ENCODE data around the gene ARL6IP4. TPM values are rescaled to one million over a fixed set of nuclear protein-coding genes. Genes with fewer than 3 reads are reported as not detected.
A peak's percentile ranks its signal among the peaks of the same experiment; 100 is the strongest.

The ARL6IP4 gene
- total RNA-seq, 6 donors from 2014 or later: 163 to 248 (median 187) TPM

DNA sequence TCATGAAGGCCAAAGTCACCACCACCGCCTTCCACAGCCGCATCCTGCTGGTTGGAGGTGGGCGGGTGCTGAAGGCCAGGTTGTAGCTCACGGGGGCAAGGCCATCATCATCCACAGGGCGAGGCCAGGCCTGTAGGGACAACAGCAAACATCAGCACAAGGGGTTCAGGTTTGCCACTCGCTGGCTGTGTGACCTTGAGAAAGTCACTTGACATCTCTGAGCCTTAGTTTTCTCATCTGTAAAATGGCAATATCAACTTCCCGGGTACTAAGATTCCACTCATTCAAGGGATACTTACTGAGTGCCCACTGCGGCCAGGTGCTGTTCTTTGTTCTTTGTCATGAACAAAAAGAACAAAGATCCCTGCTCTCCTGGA is 20.3 kb upstream of the ARL6IP4 start:
- ATAC-seq (ENCODE audit: low FRiP score in 2 of 2): no peak
- 96 to 98% methylated on average over 5 to 8 of the region's 8 CpGs for WGBS, 2 donors
- DNase-seq: no peak
- H3K36me3 ChIP-seq: peaks cover 0 to 7% (median 2%) of the 10 kb centered on the region in 4 donors
- H3K9me3 ChIP-seq: no peaks in the 10 kb centered on the region
- peaks cover 3 to 30% (median 17%) of the 10 kb centered on the region in 4 donors for H3K4me1 ChIP-seq
- no peak overlapping the region for H3K4me3 ChIP-seq
- TF ChIP-seq, protein P1, sequence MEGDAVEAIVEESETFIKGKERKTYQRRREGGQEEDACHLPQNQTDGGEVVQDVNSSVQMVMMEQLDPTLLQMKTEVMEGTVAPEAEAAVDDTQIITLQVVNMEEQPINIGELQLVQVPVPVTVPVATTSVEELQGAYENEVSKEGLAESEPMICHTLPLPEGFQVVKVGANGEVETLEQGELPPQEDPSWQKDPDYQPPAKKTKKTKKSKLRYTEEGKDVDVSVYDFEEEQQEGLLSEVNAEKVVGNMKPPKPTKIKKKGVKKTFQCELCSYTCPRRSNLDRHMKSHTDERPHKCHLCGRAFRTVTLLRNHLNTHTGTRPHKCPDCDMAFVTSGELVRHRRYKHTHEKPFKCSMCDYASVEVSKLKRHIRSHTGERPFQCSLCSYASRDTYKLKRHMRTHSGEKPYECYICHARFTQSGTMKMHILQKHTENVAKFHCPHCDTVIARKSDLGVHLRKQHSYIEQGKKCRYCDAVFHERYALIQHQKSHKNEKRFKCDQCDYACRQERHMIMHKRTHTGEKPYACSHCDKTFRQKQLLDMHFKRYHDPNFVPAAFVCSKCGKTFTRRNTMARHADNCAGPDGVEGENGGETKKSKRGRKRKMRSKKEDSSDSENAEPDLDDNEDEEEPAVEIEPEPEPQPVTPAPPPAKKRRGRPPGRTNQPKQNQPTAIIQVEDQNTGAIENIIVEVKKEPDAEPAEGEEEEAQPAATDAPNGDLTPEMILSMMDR (IDR thresholded peaks at IDR 0.05): no peak
- TF ChIP-seq POLR2AphosphoS5 (IDR thresholded peaks at IDR 0.05) (no peak), POLR2A (IDR thresholded peaks at IDR 0.05) (no peak), EP300 (IDR thresholded peaks at IDR 0.05) (no peak)
- no peak overlapping the region for H3K27ac ChIP-seq
- no peaks in the 10 kb centered on the region for H3K27me3 ChIP-seq

DNA sequence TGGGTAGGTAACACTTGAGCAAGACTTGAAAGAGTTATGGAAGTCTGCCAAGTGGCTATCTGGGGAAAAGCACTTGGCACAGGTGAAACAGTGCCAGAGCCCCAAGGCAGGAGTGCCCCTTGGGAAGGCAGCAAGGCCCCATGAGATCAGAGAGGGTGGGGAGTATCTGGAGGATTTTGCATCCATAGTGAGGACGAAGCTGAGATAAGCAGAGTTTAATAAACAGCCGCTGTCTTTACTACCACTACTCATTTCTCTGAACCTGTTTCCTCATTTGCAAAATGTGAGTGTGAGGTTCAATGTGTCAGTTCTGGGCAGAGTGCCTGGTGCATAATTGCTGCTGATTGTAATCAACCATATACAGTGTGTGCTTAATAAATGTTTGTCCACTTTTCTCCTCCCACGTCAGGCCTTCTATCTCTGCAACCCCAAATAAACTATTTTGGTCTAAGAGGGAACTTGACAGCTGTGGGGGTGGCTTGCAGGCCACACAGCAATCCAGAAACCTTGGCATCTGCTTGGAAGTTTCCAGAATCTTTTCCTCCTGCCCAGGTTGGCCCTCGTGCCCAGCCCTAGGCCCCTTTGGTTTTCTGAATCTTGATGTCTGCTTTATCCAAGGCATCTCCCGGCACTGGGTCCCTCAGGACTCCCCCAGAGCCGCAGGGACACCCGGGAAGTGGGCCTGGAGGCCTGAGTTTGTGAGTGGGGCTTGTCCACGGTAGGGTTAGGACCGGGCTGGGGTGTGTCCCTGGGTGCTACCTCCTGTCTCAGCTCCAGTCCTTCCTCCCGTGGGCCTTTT is 18.8 kb upstream of the ARL6IP4 start:
- H3K27me3 ChIP-seq: no peaks in the 10 kb centered on the region
- no peak overlapping the region for H3K4me3 ChIP-seq
- H3K4me1 ChIP-seq: peaks cover 13 to 44% (median 27%) of the 10 kb centered on the region in 4 donors
- ATAC-seq (ENCODE audit: low FRiP score in 2 of 2) (no peak), DNase-seq (no peak)
- no peak for TF ChIP-seq POLR2AphosphoS5 (IDR thresholded peaks at IDR 0.05)
- TF ChIP-seq EP300 (IDR thresholded peaks at IDR 0.05): no peak
- TF ChIP-seq POLR2A (IDR thresholded peaks at IDR 0.05): no peak
- TF ChIP-seq, protein P1 (IDR thresholded peaks at IDR 0.05): no peak
- WGBS, 2 donors: 55 to 69% methylated on average over 4 to 10 of the region's 10 CpGs
- peak overlapping the region in 2 of 4 donors; percentile 1 to 65 for H3K27ac ChIP-seq
- no peaks in the 10 kb centered on the region for H3K9me3 ChIP-seq
- H3K36me3 ChIP-seq: peaks cover 0 to 7% (median 2%) of the 10 kb centered on the region in 4 donors

DNA sequence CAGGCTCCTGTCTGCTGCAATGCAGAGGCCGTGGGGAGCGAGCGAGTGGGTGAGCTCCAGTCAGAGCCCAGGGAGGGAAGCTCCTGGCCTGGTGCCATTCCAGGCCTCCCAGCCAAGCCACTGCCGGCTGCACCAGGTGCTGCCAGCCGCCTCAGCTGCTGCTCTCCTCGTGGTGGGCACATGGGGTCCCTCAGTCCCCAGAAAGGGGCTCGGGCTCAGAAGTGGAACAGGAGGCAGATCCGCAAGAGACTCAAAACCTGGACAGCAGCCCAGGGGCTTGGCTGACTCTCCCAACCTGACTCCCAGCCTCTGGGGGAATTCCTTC is 16.6 kb upstream of the ARL6IP4 start:
- DNase-seq (no peak), ATAC-seq (ENCODE audit: low FRiP score in 2 of 2) (no peak)
- Histone ChIP-seq H3K27ac (no peak overlapping the region), H3K27me3 (no peaks in the 10 kb centered on the region), H3K4me3 (no peak overlapping the region), H3K4me1 (peaks cover 13 to 46% (median 27%) of the 10 kb centered on the region in 4 donors), H3K36me3 (peaks cover 0 to 7% (median 2%) of the 10 kb centered on the region in 4 donors), H3K9me3 (no peaks in the 10 kb centered on the region)
- TF ChIP-seq, protein P1 (IDR thresholded peaks at IDR 0.05): no peak
- TF ChIP-seq EP300 (IDR thresholded peaks at IDR 0.05) (no peak), POLR2AphosphoS5 (IDR thresholded peaks at IDR 0.05) (no peak), POLR2A (IDR thresholded peaks at IDR 0.05) (no peak)
- WGBS, 2 donors: 47% methylated on average over 5 of the region's 8 CpGs; no CpG with 5 or more reads in 1 of the 2 donors

DNA sequence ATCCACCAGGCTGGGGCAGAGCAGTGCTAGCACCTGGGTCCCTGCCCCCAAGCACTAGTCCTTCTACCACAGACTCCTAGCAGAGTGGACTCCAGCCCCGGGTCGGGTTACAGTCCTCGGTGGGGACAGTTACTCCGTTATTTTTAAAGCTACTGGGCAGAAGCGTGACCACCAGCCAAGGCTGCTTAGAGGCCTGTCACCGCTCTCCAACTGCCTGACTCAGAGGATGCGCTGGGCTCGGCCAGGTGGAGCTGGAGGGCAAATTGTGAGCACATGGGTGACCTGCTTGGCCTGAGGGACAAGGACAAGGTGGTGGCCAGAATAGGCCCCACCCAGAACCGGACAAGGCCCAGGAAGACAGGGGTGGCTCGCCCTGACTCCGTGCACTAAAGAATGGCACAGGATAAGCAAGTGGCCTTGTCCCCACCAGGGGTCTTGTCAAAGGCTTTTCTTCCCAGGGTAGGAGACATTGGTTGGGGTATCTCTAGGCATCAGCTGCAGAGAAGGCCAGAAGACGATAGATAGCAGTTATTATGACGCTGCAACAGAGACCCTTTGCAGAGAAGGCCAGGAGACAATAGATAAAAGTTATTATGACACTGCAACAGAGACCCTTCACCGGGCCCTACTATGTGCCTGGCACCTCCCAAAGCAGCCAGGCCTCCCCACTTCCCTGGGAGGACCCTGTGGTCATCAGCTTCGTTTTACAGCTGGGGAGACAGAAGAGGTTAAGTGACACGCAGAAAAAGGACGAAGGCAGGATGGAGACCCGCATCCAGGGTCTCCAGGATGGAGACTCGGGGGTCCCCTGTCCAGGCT is 15.8 kb upstream of the ARL6IP4 start:
- Histone ChIP-seq H3K4me3 (no peak overlapping the region), H3K4me1 (peaks cover 14 to 46% (median 27%) of the 10 kb centered on the region in 4 donors), H3K27me3 (no peaks in the 10 kb centered on the region), H3K36me3 (peaks cover 0 to 3% (median under 1%) of the 10 kb centered on the region in 4 donors), H3K9me3 (no peaks in the 10 kb centered on the region), H3K27ac (no peak overlapping the region)
- TF ChIP-seq, protein P1 (IDR thresholded peaks at IDR 0.05): no peak
- TF ChIP-seq POLR2A (IDR thresholded peaks at IDR 0.05): no peak
- no peak for TF ChIP-seq POLR2AphosphoS5 (IDR thresholded peaks at IDR 0.05)
- no peak for TF ChIP-seq EP300 (IDR thresholded peaks at IDR 0.05)
- 88 to 93% methylated on average over 17 to 19 of the region's 19 CpGs for WGBS, 2 donors
- ATAC-seq (ENCODE audit: low FRiP score in 2 of 2) (no peak), DNase-seq (no peak)
